Measurements from ENCODE around the gene DNAJB9.
A peak's percentile ranks its signal among the peaks of the same experiment; 100 is the strongest.

Gene DNAJB9

DNA sequence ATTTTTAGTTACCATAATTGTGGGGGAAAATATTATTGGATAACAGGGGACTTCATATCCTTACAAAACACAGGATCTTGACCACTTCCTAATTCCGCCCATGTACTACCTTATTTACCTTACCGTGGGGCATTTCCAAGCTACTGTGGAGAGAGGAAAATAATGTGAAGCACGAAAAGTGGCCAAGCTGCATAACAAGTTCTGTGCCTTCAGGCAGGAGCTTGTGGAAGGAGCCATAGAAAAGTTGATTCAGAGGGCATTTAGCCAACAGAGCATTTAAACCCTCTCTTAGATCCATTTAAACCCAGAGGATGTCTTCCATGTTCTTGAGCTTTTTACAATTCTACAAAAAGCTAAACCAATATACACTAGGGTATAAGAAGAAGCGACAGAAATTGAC is 41.6 kb downstream of the DNAJB9 start:
- TF ChIP-seq, protein P1, sequence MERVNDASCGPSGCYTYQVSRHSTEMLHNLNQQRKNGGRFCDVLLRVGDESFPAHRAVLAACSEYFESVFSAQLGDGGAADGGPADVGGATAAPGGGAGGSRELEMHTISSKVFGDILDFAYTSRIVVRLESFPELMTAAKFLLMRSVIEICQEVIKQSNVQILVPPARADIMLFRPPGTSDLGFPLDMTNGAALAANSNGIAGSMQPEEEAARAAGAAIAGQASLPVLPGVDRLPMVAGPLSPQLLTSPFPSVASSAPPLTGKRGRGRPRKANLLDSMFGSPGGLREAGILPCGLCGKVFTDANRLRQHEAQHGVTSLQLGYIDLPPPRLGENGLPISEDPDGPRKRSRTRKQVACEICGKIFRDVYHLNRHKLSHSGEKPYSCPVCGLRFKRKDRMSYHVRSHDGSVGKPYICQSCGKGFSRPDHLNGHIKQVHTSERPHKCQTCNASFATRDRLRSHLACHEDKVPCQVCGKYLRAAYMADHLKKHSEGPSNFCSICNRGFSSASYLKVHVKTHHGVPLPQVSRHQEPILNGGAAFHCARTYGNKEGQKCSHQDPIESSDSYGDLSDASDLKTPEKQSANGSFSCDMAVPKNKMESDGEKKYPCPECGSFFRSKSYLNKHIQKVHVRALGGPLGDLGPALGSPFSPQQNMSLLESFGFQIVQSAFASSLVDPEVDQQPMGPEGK (CRISPR knock-in tag; IDR thresholded peaks at IDR 0.05; ENCODE audit: borderline replicate concordance) = no peak
- TF ChIP-seq OSR1 (CRISPR knock-in tag; IDR thresholded peaks at IDR 0.05) = no peak
- TF ChIP-seq, protein P2, sequence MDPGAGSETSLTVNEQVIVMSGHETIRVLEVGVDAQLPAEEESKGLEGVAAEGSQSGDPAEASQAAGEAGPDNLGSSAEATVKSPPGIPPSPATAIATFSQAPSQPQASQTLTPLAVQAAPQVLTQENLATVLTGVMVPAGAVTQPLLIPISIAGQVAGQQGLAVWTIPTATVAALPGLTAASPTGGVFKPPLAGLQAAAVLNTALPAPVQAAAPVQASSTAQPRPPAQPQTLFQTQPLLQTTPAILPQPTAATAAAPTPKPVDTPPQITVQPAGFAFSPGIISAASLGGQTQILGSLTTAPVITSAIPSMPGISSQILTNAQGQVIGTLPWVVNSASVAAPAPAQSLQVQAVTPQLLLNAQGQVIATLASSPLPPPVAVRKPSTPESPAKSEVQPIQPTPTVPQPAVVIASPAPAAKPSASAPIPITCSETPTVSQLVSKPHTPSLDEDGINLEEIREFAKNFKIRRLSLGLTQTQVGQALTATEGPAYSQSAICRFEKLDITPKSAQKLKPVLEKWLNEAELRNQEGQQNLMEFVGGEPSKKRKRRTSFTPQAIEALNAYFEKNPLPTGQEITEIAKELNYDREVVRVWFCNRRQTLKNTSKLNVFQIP (CRISPR knock-in tag; IDR thresholded peaks at IDR 0.05; ENCODE audit: borderline replicate concordance, low read depth) = no peak
- TF ChIP-seq SNAI2 (CRISPR knock-in tag; IDR thresholded peaks at IDR 0.05) = no peak
- no peak for TF ChIP-seq PPARA (CRISPR knock-in tag; IDR thresholded peaks at IDR 0.05; ENCODE audit: borderline replicate concordance)
- no peak for TF ChIP-seq ZNF8 (CRISPR knock-in tag; IDR thresholded peaks at IDR 0.05)
- TF ChIP-seq ZFP3 (CRISPR knock-in tag; IDR thresholded peaks at IDR 0.05) = no peak
- ATAC-seq = no peak

- TF ChIP-seq TOX (CRISPR knock-in tag; IDR thresholded peaks at IDR 0.05; ENCODE audit: borderline replicate concordance) = no peak
- TF ChIP-seq SNAI2 (CRISPR knock-in tag; IDR thresholded peaks at IDR 0.05) = no peak
- no peak for TF ChIP-seq CSDC2 (CRISPR knock-in tag; IDR thresholded peaks at IDR 0.05)
- no peak for TF ChIP-seq ZNF8 (CRISPR knock-in tag; IDR thresholded peaks at IDR 0.05)
- no peak for TF ChIP-seq ESRRG (CRISPR knock-in tag; IDR thresholded peaks at IDR 0.05)
- no peak for TF ChIP-seq ZNF70 (CRISPR knock-in tag; IDR thresholded peaks at IDR 0.05)
- no peak for TF ChIP-seq BACH2 (CRISPR knock-in tag; IDR thresholded peaks at IDR 0.05; ENCODE audit: borderline replicate concordance)
- TF ChIP-seq PPARA (CRISPR knock-in tag; IDR thresholded peaks at IDR 0.05; ENCODE audit: borderline replicate concordance) = no peak
- TF ChIP-seq, protein P2 (CRISPR knock-in tag; IDR thresholded peaks at IDR 0.05; ENCODE audit: borderline replicate concordance, low read depth) = no peak
- TF ChIP-seq ISL1 (CRISPR knock-in tag; IDR thresholded peaks at IDR 0.05) = no peak
- TF ChIP-seq ZFP3 (CRISPR knock-in tag; IDR thresholded peaks at IDR 0.05) = no peak
- no peak for TF ChIP-seq ZC3H10 (CRISPR knock-in tag; IDR thresholded peaks at IDR 0.05)
- TF ChIP-seq CSRNP3 (CRISPR knock-in tag; IDR thresholded peaks at IDR 0.05) = no peak
- TF ChIP-seq ZNF565 (CRISPR knock-in tag; conservative IDR thresholded peaks at IDR 0.05; ENCODE audit: low read depth) = no peak
- TF ChIP-seq, protein P3, sequence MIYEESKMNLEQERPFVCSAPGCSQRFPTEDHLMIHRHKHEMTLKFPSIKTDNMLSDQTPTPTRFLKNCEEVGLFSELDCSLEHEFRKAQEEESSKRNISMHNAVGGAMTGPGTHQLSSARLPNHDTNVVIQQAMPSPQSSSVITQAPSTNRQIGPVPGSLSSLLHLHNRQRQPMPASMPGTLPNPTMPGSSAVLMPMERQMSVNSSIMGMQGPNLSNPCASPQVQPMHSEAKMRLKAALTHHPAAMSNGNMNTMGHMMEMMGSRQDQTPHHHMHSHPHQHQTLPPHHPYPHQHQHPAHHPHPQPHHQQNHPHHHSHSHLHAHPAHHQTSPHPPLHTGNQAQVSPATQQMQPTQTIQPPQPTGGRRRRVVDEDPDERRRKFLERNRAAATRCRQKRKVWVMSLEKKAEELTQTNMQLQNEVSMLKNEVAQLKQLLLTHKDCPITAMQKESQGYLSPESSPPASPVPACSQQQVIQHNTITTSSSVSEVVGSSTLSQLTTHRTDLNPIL (CRISPR knock-in tag; IDR thresholded peaks at IDR 0.05; ENCODE audit: low read depth) = no peak
- no peak for TF ChIP-seq OSR1 (CRISPR knock-in tag; IDR thresholded peaks at IDR 0.05)
- TF ChIP-seq, protein P4, sequence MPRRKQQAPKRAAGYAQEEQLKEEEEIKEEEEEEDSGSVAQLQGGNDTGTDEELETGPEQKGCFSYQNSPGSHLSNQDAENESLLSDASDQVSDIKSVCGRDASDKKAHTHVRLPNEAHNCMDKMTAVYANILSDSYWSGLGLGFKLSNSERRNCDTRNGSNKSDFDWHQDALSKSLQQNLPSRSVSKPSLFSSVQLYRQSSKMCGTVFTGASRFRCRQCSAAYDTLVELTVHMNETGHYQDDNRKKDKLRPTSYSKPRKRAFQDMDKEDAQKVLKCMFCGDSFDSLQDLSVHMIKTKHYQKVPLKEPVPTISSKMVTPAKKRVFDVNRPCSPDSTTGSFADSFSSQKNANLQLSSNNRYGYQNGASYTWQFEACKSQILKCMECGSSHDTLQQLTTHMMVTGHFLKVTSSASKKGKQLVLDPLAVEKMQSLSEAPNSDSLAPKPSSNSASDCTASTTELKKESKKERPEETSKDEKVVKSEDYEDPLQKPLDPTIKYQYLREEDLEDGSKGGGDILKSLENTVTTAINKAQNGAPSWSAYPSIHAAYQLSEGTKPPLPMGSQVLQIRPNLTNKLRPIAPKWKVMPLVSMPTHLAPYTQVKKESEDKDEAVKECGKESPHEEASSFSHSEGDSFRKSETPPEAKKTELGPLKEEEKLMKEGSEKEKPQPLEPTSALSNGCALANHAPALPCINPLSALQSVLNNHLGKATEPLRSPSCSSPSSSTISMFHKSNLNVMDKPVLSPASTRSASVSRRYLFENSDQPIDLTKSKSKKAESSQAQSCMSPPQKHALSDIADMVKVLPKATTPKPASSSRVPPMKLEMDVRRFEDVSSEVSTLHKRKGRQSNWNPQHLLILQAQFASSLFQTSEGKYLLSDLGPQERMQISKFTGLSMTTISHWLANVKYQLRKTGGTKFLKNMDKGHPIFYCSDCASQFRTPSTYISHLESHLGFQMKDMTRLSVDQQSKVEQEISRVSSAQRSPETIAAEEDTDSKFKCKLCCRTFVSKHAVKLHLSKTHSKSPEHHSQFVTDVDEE (CRISPR knock-in tag; IDR thresholded peaks at IDR 0.05) = no peak
- no peak for TF ChIP-seq TCF4 (CRISPR knock-in tag; IDR thresholded peaks at IDR 0.05; ENCODE audit: borderline replicate concordance)
- no peak for TF ChIP-seq ARNTL (CRISPR knock-in tag; IDR thresholded peaks at IDR 0.05; ENCODE audit: borderline replicate concordance, low read depth)
- no peak for TF ChIP-seq ZFP30 (CRISPR knock-in tag; IDR thresholded peaks at IDR 0.05)
- ATAC-seq = peak; percentile 85
Measured at GRCh38 chr7:108613147-108613948, 43.7 kb downstream of the DNAJB9 start.
